GM21526 (cell line): ENCODE data around the gene GDAP1L1.

Experiments used
- ATAC-seq: cut with Tn5 transposase; IDR thresholded peaks from one replicate; pipeline ENCODE4 v1.9.1; 2021; ENCODE audit warnings: moderate library complexity; ENCODE audit not compliant: unreplicated experiment, low FRiP score

The GDAP1L1 gene

DNA sequence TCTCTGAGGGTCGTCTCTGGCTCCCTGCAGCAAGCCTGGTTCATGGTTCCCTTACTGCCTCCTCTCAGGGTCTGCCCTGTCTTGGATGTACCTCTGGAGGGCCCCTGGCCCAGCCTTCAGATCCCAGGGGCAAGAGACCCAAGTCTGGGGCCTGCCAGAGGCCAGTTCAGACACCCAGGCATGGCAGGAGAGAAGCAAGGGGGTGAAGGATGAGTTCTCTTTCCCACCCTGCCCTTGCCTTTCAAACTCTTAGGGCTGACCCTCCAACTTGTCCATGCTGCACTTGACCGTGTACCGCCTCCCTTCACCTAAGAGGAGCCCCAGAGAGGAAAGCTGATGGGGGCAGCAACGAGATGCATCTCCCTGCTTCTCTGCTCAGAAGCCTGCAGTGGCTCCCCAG, 4.2 kb downstream of the GDAP1L1 start:
- ATAC-seq: no peak

DNA sequence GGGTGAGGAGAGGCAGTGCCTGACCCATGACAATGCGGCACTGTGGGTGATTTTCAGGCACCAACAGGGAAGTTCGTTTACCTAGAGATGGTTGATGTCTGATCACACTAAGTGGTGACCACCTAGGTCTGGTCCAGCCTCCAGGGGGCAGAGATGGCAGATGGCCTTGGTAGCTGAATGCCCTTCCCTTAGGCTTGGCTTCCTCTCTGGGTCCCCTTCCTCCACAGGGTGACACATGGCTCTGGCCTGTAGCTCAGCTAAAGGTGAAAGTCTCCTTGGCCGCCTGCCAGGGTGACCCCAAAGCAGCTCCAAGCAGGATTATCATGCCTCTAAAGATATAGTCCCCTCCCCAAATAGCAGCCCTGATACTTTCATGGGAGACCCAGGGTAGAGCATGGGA, 6.4 kb downstream of the GDAP1L1 start:
- no peak for ATAC-seq

DNA sequence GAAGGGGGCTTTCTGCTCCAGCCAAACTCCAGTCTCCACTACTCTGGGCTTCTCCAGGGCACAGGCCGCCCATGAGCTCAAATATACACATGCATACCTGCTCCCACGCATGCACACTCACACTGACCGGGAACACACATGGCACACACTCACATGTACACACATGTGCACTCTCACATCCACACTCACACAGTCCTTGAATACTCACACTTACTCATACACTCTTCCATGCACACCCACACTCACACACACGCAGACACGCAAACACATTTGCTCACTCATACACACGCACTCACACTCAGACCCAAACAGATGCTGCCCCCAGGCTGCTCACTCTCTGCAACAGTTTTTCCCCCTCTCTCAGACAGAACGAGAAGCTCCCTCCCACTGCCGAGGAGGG, 7.0 kb downstream of the GDAP1L1 start:
- no peak for ATAC-seq

DNA sequence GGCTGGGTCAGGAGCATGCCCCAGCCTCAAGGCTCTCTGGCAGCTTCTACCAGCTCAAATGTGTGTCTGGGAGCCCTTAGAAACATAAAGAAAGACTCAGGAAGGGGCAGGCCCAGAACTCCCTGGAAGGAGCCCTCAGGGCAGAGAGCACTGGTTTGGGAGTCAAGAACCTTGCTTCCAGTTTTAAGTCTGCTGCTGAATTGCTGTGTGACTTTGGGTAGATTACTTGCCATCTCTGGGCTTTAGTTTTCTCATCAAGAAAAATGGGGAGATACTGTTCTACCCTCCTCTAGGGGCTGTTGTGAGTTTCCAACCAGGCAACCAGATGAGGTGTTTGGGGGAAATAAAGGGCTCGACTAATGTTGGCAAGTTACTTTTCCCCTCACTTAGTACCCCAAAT, 8.8 kb downstream of the GDAP1L1 start:
- ATAC-seq: no peak

DNA sequence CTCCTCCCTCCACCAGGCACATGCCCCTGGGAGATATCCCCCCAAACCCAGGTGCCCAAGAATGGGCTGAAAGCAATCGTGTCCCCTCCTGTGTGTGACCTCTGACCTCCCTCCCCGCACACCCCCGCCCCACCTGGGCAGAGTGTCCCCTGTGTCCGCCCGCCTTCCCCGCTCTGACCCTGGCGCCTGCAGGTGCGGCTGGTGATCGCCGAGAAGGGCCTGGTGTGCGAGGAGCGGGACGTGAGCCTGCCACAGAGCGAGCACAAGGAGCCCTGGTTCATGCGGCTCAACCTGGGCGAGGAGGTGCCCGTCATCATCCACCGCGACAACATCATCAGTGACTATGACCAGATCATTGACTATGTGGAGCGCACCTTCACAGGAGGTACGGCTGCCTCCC, 9.9 kb downstream of the GDAP1L1 start:
- no peak for ATAC-seq

DNA sequence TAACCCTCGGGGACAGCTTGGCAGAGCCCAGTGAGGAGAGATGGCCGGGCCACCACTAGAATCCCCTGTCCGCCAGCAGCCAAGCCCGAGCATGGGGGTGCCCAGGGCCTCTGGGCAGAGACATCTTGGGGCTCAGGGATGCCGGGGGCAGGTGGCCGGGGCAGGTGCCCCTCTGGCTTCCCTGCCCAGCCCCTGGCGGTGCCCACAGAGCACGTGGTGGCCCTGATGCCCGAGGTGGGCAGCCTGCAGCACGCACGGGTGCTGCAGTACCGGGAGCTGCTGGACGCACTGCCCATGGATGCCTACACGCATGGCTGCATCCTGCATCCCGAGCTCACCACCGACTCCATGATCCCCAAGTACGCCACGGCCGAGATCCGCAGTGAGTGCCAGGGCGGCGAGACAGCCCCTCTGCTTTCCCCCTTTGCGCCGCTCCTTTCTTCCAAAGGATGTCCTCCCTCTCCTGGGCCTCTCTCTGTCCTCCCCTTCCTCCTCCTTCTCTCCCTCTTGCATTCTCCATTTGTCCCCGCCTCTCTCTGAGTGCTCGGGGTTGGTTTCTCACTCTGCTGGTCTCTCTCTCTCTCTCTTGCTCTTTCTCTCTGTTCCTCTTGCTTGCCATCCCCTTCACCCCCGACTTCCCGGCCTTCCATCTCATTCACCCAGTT, 11.2 kb downstream of the GDAP1L1 start:
- ATAC-seq: no peak

DNA sequence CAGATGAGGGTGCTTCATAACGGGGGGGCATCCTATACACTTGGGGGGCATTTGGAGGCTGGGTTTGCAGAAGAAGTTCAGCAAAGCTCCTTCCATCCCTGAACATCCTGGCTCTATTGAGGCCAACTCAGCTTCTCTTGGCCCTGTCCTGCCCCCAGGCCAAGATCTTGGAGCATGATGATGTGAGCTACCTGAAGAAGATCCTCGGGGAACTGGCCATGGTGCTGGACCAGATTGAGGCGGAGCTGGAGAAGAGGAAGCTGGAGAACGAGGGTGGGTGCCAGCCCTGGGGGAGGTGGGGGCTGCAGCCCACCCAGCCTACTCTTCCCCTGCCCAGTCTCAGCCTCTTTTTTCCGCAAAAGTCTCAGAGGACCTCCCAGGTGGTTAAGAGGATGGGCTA, 17.2 kb downstream of the GDAP1L1 start:
- ATAC-seq: no peak

DNA sequence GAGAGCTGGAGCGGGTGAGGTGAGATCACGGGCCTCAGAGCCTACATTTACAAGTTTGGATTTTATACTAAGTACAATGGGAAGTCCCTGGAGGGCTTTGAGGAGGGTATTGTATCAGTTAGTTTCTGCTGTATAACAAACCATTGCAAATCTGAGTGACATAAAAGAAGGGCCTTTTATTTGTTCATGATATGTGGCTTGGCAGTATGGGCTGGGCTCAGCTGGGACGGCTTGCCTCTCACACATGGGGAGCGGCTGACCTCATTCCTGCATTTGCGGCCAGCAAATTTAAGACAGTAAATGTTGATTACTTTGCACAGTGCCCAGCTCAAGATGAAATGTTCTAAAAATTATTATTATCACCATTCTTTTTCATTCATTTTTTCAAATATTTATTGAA, 21.7 kb downstream of the GDAP1L1 start:
- ATAC-seq: no peak

DNA sequence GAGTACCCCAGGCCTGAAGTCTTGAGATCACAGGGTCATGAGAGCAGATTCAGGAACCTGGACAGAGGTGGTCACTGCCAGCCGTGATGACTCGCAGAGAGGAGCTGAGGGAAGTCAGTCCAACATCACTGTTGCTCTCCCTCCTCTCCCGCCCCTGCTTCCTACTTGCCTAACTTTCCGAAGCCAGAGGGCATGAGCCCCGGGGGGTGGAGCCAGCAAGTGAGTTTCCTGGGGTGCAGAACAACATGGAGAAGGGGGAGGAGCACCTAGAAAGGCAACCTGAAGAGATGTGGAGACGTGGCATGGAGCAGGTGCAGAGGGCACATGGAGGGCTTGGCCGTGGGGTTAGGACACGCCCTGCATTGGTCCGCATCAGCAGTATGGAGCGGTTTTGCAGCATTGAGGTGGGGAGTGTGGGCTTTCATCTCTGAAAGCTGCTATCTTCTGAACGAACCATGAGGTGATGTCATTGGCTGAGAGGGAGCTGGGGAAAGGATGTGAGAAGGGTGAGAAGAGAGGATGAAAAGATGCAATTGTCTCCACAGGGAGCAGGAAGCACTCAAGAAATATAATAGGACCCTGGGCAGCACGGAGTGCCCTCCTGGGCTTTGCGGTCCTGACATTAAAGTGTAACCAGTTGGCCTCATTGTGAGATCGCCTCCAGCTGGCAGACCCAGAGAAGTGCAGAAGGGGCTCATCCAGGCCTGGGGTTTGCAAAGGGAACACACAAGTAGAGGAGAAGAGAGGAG, 25.0 kb downstream of the GDAP1L1 start:
- ATAC-seq: no peak

DNA sequence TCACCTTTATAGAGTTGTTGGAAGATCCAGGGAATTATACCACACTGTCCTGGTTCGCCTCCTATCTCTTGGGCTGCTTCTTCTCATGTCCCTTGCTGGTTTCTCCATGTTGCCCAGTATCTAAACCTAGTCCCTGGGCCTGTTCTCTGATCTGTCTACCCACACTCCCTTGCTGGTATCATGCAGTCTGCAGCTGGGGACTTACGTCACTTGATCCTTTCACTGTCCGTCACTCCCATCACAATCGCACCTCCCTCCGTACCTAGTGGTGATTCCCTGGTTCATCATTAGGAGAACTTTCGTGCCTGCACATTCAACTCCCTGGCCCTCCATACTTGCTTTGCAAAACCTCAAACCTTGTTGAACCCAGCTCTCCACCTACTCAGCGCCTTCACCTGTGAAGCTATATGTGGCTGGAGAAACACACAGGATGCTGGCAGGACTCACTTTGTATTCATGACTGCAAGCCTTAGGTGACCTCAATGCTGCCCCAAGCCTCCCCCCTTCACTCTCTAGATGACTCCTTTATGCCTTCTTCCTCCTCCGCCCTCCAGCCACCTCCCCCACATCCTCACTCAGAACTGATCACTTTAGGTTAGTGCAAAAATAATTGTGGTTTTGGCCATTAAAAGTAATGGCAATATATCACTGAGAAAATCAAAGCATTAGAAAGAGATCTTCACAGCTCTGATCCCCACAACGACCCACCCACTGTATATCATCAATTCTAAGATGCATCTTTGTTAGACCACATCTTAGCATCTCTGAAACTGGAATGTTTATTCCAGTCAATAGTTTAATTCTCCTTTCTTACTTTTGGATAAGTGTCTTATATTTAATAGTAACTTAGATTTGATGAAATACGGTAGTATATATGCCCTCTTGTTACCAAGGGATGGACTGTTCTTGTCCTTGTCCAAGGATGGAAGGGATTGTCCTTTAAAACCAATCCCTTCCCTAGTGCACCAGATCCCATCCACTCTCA, 26.4 kb downstream of the GDAP1L1 start:
- no peak for ATAC-seq

DNA sequence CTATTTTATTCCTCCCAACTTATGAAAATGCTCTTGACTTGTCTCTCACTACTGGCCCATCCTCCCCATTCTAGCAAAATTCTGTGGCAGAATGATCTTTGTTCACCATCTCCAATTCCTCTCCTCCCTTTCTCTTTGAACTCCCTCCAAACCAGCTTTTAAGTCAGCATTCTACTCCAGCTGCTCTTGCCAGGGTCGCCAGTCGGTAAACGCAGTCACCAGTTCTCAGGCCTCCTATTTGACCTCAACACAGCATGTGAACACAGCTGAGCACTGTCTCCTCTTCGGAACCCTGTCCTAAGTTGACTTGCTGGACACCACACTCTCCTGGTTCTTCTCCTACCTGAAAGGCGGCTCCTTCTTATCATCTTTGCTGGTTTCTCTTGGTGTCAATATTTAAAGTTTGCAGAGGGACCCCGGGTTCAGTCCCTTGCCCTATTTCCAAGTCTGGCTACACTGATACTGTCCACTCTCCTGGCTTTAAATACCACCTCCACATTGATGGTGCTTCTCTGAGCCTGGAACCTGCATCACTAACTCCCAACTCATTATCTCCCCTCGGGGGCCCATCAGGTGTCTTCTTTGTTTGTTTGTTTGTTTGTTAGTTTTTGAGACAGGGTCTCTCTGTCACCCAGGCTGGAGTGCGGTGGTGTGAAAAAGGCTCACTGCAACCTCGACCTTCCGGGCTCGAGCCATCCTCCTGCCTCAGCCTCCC, 27.4 kb downstream of the GDAP1L1 start:
- ATAC-seq: no peak

DNA sequence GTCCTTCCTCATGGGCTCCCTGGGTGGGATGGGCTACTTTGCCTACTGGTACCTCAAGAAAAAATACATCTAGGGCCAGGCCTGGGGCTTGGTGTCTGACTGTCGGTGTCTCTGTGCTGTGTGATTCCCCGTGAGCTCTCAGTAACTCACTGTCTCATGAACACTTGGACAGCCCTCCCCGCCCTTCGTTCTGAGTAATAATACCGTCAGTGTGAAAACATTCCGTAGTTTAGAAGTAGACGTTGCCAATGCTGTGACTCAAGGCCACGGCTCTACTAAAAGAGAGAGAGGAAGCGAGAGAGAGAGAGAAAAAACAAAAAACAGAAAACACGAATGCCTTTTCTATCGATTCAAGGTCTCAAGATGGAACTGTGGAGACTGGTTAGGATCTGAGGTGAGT, 32.1 kb downstream of the GDAP1L1 start:
- no peak for ATAC-seq

DNA sequence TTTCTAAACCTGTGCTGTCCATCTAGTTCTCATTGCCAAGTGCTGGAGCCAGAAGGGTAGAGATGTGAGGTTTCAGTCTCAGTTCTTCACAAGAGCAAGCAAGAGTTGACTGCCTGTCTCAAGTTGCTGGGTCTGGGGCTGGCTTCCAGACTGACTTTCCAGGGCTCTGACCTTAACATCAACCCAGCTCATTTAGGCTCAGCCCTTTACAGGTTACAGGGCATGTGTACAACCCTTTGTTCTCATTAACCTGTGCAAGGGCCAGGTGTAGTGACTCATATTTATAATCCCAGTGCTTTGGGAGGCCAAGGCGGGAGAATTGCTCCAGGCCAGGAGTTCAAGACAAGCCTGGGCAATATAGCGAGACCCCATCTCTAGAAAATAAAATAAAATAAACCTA, 33.3 kb downstream of the GDAP1L1 start:
- ATAC-seq: no peak

DNA sequence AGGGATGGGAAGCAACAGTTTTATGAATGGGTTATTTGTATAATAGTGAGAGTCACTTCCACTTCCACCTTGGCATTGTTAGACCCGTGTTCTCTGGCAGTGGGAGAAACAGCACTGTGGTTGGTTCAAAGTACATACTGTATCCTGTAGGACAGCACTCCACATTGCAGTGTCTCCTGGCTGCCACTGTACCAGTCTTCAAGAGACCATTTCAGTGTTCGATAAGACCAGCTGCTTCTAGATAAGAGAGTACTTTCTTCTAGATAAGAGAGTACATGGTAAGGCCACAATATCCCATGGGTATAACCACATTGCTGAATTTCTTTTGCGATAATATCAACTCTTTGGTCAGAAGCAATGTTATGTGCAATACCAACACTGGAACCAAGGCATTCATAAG, 35.1 kb downstream of the GDAP1L1 start:
- ATAC-seq: no peak

DNA sequence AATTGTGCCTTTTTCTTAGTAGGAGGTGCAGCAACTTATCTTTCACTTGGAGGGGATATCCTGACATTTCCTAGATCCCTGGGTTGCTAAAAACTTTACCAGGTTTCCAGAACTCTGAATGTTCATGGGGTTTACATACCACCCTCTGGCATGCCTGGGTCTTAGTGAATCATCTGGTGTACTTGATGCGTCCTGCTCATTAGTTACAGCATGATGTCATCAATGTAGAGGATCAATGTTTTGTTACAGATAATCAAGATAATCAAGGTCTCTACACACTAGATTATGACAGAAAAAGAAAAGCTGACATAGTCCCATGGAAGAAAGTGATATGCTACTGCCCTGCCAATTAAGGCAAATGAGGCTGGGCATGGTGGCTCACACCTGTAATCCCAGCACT, 36.9 kb downstream of the GDAP1L1 start:
- ATAC-seq: no peak

DNA sequence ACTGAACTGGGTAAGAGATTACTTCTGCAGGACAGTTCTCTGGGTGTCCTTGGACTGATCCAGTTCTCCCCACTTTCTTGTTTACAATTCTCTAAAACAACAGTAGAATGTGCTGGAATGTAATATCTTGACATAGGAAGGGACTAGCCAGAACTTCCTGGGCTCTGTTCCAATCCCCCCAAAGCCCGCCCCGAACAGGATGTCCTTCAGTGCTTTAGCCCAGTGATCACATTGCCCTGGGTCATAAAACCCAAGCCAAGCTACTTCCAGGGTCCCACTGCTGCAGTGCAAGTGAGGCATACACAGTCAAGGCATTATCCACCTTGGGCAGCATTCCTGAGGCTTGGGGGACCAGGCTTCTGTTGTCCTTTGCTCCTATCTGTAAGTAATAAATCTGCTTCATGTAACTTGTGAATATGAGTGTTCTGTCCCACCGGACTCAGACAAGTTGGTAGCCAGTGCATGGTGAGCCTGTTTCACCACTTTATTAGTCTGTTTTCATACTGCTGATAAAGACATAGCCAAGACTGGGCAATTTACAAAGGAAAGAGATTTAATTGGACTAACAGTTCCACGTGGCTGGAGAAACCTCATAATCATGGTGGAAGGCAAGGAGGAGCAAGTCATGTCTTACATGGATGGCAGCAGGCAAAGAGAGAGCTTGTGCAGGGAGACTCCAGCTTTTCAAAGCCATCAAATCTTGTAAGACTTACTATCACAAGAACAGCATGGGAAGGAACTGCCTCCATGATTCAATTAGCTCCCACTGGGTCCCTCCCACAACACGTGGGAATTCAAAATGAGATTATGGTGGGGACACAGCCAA, 40.4 kb downstream of the GDAP1L1 start:
- no peak for ATAC-seq

DNA sequence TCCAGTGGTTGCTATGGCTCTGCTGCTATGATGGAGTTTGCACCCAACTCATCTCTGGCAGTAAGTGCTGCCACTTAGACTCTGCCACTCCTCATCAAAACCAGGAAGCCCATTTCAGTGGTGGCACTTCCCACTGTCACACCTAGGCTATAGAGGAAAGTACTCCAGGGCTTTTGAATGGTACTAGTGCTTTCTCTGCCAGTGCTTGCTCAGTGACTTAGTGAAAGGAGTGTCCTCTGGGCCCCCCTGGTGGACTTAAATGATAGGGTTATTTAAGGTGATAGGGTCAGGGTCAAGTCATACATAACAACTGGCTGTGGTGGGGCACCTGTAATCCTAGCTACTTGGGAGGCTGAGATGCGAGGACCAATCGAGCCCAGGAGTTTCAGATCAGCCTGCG, 41.1 kb downstream of the GDAP1L1 start:
- ATAC-seq: no peak

DNA sequence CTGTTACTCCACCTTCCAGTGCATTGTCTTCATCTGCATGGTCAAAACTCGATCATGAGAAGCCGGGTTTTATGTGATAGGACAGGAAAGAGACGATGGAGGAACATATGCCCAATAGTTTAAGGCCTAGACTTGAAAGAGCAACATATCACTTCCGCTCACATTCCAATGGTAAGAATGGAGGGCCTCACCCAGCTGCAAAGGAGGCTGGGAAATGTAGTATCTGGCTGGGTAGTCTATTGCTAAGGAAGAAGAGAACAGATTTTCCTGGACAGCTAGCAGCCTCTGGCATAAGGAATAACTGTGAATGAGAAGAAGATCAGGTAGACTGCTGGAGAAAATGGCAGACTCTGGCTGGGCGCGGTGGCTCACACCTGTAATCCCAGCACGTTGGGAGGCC, 44.6 kb downstream of the GDAP1L1 start:
- ATAC-seq: no peak

DNA sequence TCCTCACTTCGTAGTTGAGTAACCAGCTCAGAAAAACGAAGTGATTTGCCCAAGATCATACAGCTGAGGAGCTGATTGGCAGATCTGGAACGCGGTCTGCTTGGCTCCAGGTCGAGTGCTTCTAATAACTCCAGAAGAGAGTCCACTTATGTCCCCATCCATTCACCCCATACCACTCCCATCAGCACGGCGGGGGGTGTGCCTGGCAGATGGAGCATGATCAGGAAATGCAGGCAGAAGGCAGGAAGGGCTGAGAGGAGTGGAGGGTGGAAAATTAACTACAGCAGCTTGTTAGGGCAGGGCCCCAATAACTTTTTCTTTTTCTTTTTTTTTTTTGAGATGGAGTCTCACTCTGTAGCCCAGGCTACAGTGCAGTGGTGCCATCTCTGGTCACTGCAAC, 48.9 kb downstream of the GDAP1L1 start:
- ATAC-seq: no peak

DNA sequence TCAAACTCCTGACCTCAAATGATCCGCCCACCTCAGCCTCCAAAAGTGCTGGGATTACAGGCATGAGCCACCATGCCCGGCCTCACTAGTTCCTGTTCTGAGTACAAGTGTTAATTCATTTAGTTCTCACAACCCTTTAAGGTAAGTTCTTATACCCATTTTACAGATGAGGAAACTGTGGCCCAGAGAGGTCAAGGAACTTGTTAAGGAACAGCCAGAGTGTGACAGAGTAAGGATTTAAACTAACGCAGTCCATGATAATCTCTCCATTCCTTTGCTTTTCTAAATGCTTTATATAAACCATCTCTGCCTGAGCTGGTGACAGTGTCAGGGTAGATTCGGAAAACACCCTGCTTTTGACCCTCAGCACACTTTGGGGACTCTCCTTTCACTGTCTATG, 50.6 kb downstream of the GDAP1L1 start:
- ATAC-seq: no peak
